Ammon's horn (tissue), 1 donor: ENCODE results near the gene TNS3.

ENCODE experiments used
- DNase-seq: peaks from one replicate; pipeline ENCODE4 v3.0.0-alpha.2; 2016; ENCODE audit warnings: low spot score

Gene TNS3

GRCh38 chr7:47385536-47386125, 196.3 kb downstream of the TNS3 start:
- no peak for DNase-seq

GRCh38 chr7:47384755-47385535, 197.0 kb downstream of the TNS3 start:
- no peak for DNase-seq

GRCh38 chr7:47383696-47384445, 198.0 kb downstream of the TNS3 start:
- DNase-seq, result no peak

GRCh38 chr7:47383072-47383471, 198.8 kb downstream of the TNS3 start:
- peak; percentile 51 for DNase-seq

- DNase-seq, result no peak
These were observed 199.7 kb downstream of the TNS3 start for GRCh38 chr7:47382200-47382599.

- peak; percentile 32 for DNase-seq
These were observed 200.8 kb downstream of the TNS3 start for GRCh38 chr7:47381134-47381495.

- no peak for DNase-seq
These were observed 201.4 kb downstream of the TNS3 start for GRCh38 chr7:47380325-47381133.

DNA sequence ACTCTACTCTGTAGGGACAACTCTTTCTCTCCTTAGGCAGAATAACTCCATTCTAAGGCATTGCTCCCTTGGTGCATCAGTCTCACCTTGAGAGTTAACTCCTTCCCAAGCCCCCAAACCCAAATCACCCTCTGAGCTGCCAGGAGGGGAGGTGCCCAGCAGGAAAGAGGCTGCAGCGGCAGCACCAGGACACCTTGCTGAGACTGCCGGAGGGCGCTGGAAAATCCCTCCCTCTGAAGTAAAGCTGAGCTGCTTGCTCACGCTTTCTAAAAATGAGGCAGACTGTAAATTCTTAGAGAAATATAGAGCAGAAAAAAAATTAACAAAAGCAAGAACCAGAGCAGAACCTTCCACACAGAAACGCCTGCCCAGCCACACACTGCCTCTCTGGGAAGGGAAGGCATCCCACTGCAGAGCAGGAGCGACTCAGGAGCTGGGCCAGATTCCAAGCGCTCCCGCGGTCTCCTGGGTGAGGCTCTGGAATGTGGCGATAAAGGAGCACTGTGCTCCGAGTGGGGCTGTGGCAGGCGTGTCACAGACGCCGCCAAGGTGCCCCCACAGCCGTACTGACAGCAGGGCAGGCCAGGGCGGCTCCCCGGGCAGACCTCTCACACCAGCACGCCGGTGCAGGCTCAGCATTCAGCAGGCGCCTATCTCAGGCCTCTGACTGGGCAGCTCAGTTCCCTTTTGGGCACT, 202.1 kb downstream of the TNS3 start:
- DNase-seq, result peak; percentile 45

- no peak for DNase-seq
These were observed 203.0 kb downstream of the TNS3 start for GRCh38 chr7:47378728-47379395.

DNA sequence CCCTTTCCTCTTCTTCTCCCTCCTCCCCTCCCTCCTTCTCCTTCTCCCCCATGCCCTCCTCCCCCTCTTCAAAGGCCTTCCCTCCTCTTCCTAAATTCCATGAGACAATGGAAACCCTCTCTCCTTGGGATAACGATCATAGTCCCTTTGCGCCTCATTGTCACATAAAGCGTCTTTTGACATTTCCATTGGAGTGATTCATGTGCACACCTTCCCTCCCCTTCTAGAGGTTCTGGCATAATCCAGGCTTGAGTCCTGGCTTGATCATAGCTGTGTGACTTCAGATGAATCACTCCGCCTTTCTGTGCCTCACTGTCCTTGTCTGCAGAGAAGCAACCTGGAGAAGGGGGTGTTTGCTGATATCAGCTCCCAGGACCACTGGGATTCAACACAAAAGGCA, 204.2 kb downstream of the TNS3 start:
- no peak for DNase-seq

DNA sequence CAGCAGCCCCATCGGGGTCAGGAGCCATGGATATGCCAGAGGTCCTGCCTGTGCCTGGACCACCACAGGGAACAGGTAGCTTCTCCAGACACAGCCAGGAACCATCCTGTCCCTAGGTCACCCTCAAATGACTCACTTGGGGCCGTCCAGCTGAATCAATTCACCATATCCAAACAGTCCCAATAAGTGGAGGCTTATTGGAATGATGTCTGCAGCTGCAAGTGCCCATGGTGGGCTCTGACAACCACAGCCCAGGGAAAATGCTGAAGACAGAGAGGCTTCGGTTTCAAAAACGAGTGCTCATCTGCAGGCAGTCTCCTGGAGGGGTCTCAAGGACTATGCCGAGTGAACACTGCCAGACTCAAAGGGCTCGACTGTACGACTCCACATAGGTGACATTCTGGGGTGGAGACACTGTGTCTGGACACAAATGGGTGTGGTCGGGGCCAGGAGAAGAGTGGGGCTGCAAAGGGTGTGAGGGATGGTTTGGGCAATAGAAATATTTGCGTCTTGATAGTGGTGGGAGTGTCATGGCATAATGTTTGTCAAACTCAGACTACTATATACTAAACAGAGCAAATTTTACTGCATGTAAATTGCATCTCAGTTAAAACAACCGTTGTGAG, 204.8 kb downstream of the TNS3 start:
- no peak for DNase-seq

GRCh38 chr7:47375121-47375938, 206.6 kb downstream of the TNS3 start:
- no peak for DNase-seq

DNA sequence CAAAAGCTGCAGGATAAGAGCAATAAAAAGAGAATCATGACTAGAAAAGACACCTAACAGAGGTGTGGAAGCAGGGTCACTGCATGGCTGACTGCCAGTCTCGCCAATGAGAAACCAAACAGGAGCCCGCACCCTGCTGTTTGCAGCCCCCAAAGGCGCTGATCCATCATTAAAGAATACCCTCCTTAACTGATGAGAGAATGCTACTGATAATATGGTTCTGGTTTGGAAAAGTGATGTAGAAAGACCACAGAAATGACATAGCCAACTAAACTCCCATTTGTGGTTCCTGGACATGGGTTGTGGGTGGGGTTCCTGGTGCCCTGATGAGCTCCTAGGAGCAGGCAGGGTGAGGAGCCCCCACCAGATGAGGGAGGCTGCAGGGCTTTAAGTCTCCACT, 207.4 kb downstream of the TNS3 start:
- DNase-seq, result no peak

DNA sequence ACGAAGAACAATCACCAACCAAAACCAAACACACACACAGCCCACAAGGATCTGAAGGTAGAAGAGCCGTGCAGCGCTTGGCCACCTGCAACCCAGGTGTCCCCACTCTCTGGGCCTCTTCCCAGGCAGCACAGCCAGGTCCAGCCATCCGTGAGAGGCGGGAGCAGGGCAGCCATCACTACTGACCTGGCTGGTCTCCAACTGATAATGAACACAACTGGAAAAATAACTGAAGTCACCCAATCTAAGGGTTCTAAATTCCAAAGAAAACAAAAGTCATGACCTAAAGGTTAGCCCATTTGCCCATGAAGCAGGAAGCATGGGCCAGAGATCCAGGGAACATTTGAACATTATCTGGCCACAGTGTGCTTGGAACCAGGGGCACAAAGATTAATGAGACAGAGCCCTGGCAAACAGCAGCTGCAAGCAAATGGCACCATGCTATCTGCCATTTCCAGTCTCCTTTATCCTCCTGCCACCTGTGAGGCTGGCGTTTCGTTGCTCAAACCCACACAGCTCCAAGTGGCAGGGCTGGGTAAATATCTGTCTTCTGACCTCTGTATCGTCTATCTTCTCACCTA, 207.9 kb downstream of the TNS3 start:
- DNase-seq, result no peak

GRCh38 chr7:47371733-47372368, 210.1 kb downstream of the TNS3 start:
- peak; percentile 45 for DNase-seq

- no peak for DNase-seq
These were observed 210.6 kb downstream of the TNS3 start for GRCh38 chr7:47371317-47371716.

GRCh38 chr7:47370461-47371042, 211.4 kb downstream of the TNS3 start:
- DNase-seq, result no peak

- no peak for DNase-seq
These were observed 212.2 kb downstream of the TNS3 start for GRCh38 chr7:47369736-47370135.
